Dermis blood vessel endothelial cell (primary cell): ENCODE results near the gene PRR14. TPM values are rescaled to one million over a fixed set of nuclear protein-coding genes. Genes with fewer than 3 reads are reported as not detected.

Experiments used
- DNase-seq: peaks from one replicate; pipeline ENCODE4 v3.0.0; 2010
- total RNA-seq: library from RNA; depleted of rRNA; stranded (reverse); fragments of >200 nt; gene quantifications from 2 replicates; pipeline ENCODE4 v1.2.3, GENCODE V29; 2014

PRR14 gene
- total RNA-seq, 1 donor from 2014 or later, result 8.0 TPM

DNA sequence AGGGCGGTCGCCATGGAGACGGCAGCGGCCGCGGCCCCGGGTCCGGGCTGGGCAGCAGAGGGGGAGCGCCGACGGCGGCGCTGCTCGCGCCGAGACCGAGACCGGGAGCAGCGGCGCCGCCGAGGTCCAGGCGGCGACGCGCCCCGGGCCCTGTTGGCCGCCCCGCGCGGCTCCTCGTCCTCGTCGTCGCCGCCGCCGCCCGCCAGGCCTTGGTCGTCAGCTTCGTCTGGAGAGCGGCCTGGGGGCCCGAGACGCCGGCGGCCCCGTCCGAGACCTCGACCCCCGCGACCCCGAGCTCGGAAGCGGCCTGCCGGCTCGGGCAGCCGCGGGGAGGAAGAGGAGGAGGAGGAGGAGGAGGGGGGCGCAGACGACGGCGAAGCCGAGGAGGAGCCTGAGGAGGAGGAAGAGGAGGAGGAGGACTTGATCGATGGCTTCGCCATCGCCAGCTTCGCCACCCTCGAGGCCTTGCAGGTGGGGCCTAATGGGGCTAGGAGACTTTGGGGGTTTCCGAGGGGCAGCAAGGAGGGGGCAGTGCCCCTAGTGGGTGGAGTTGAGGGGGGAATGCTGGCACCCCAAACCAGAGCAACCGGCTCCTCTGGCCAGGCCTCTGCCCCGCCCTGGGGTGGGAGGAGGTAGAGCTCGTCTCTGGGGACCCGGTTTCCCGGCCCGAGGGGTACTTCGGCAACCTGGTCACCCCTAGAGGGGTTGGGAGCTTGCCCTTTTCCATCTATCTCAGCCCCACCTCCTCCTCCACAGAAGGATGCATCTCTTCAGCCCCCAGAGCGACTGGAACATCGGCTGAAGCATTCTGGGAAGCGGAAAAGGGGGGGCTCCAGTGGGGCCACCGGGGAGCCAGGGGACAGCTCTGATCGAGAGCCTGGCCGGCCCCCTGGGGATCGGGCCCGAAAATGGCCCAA is 9.0 kb downstream of the PRR14 start:
- DNase-seq, result peak; percentile 42

GRCh38 chr16:30660424-30661261 is 9.9 kb downstream of the PRR14 start:
- DNase-seq, result peak; percentile 40

GRCh38 chr16:30662449-30662848 is 11.7 kb downstream of the PRR14 start:
- DNase-seq, result no peak

- no peak for DNase-seq
These were observed 12.3 kb downstream of the PRR14 start for GRCh38 chr16:30663038-30663437.

- no peak for DNase-seq
These were observed 13.1 kb downstream of the PRR14 start for GRCh38 chr16:30663820-30664219.

DNA sequence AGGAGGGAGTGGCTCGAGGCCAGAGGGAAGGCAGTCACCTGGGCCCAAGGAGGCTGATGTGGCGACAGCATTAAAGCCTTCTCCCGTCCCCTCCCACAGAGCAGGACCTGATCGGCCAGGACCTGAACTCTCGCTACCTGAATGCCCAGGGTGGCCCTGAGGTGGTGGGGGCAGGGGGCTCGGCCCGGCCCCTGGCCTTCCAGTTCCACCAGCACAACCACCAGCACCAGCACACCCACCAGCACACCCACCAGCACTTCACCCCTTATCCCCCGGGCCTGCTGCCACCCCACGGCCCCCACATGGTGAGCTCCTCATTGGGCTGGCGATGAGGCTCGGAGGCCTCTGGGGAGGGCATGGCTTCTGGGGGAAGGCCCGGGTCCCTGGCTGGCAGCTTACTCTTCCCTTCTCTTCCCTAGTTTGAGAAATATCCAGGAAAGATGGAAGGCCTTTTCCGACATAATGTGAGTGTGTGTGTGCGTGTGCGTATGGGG is 13.9 kb downstream of the PRR14 start:
- no peak for DNase-seq

GRCh38 chr16:30665155-30665829 is 14.5 kb downstream of the PRR14 start:
- DNase-seq, result no peak

DNA sequence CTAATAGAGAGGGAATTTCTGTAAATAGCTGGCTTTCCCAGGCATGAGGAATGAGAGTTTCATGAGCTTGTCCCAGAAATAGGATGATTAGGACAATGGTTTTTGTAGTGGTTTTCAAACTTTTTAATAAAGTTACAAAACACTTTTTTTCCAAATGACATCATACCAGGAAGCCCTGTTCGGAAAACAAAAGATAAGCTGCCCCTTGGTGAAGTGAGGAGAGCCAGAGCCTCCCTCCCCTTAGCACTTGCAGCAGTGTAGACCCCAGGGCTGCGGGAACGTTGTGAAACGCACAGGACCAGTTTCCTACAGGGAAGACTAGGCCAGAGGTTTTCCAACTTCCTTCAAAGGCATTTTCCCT is 15.1 kb downstream of the PRR14 start:
- peak; percentile 20 for DNase-seq

DNA sequence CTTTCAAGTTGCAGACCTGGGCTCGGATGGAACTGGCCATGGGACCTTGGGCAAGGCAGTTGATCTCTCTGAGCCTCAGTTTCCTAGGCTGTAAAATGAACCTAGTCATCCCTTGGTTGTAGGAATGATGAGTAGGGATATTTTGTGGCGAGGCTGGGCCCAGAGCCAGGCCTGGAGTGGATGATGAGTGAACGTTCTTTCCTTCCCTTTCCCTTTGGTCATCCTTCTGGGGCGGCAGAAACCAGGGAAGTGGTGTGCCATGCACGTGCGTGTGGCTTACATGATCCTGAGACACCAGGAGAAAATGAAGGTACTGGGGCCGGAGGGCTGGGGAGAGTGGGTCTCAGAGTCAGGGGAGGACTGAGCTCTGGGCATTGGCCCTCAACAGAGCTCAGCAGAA is 15.9 kb downstream of the PRR14 start:
- DNase-seq, result no peak

GRCh38 chr16:30667361-30667905 is 16.7 kb downstream of the PRR14 start:
- DNase-seq, result no peak

- DNase-seq, result no peak
These were observed 17.6 kb downstream of the PRR14 start for GRCh38 chr16:30668393-30668792.

GRCh38 chr16:30669026-30669902 is 18.5 kb downstream of the PRR14 start:
- no peak for DNase-seq

DNA sequence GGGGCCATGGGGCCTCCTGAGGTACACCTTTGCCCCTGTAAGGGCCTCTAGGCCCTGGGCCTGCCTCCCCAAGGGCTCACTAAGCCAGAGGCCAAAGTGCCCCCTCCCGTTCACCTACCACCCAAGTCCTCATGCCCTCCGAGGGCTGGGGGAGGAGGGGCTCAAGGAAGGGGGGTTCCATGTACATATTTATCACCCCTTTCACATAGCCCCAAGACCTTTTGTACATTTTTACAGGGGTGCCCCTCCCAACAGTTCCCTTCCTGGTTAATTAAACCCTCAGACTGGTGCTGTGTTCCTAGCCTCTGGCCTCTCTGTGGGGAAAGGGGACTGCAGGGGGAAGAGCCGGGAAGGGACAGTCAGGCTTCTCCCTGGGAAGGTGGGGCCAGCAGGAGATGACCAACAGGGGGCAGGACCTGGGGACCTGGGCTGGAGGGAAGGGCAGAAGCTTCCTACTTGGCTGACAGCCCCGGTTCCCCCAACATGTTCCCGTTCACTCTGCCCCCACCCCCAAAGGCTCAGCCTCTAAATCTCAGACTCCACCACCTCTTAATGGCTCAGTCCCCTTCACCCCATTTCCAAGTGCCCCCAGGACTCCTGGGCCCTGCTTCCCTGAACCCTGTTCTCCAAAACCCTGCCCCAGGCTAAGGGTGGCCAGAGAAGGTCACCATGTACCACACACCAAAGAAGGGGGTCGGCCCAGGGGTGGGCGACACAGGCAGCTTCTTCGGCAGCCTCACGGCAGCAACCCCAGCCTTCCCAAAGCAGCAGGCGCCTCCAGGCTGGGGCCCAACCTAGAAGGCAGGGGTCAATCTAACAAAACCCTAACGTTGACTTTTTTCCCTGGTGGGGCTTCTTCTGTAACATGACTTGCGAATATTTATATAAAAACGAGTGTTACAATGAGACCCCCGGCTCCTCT is 19.4 kb downstream of the PRR14 start:
- DNase-seq, result no peak

DNA sequence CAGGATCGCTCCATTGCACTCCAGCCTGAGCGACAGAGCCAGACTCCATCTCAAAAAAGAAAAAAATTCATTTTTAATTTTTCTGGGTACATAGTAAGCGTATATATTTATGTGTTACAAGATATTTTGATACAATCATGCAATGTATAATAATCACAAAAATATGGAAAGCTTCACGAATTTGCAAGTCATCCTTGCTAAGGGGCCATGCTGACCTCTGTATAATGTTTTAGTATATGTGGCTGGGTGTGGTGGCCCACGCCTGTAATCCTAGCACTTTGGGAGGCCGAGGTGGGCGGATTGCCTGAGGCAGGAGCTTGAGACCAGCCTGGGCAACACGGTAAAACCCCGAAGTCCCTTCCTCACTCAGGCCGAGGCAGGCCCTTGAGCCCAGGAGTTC is 24.4 kb downstream of the PRR14 start:
- DNase-seq, result no peak

DNA sequence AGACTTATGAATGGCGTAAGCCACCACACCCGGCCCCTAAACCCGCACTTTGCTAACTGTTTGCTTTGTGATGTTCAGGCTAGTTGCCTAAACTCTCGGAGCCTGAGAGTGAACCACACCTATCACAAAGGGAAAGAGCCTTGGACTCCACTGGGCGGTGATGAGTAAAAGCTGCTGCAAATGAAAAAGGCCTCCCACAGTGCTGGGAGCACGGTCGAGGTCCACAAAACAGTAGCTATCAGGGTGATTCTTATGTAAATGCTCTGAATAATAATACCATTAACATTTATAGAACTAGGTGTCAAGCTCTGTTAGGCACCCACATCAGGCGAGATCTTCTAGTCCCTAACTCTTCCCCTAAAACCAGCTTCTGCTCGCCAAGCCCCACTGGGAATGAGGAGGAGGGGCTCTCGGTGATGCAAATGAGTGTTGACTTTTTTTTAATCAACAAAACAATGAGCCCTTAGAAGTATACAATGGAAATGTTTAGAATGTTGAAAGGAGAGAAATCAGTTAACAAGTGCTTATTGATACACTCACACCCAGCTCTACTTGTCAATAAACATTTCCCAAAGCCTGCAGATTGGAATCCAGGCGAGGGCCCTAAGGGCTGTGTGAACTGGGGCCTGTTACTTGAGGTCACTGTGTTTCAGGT is 27.3 kb downstream of the PRR14 start:
- no peak for DNase-seq

GRCh38 chr16:30678586-30678970 is 27.8 kb downstream of the PRR14 start:
- DNase-seq, result no peak

DNA sequence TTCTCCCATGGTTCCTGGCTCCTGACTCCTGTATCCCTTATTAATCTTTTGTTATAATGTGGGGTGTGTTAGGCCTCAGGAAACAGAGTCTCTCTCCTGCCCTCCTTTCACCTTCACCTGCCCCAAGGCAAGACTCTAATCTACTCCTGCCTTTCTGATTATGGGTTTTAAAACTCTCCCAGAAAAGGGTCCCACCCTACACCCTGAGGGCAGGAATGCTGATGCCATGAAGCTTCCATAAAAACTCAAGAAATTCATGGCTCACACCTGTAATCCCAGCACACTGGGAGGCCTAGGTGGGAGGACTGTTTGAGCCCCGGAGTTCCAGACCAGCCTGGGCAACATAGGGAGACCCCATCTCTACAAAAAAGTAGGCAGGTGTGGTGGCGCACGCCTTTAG is 29.6 kb downstream of the PRR14 start:
- no peak for DNase-seq

DNA sequence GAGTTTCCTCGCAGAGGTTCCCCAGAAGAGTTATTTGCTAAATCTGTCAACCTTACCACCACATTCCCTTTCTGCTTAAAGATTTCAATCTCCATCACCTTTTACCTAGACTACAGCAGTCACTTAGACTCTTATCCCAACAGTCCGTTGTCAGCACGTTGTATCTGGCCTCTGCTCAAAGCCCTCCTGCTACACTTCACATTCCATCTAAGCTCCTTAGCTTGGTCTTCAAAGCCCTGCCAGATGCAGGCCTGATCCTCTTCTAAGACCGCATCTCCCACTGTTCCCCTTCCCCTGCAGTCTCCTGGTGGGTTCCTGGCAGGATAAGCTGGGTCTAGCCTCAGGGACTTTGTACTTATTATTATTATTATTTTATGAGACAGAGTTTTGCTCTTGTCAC is 37.9 kb downstream of the PRR14 start:
- DNase-seq, result no peak

DNA sequence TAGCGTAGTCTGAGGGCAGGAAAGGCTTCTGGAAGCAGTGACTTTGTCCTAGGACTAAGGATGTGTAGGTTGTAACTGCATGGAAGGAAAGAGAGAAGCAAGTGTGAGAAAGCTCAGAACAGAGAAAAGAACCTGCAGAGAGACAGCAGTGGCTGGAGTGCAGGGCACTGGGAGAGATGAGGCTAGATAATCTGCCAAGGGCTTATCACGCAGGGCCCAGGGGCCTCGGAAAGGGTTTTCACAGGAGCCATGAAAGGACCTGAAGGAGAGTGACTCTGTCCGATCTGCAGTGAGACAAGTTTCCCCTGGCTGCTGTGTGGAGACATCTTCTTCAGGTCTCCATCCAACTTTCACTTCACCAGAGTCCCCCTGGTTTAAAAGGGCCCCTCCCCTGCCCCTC is 41.1 kb downstream of the PRR14 start:
- DNase-seq, result no peak
